ENCODE results near the gene PPP4R3B. TPM values are rescaled to one million over a fixed set of nuclear protein-coding genes. Genes with fewer than 3 reads are reported as not detected.
A peak's percentile ranks its signal among the peaks of the same experiment; 100 is the strongest.

Gene PPP4R3B
- total and polyA plus RNA-seq, 2 of the 13 experiments (the other 11 are each of a cell fraction or from before 2014, with no cell fraction given) = 24.2 to 53.0 TPM

GRCh38 chr2:55618275-55619055, 1.0 kb upstream of the PPP4R3B start (continued):
- TF ChIP-seq PHF8 (CRISPR knock-in tag; IDR thresholded peaks at IDR 0.05) = no peak; the same call in 1 of the 2 replicates
- TF ChIP-seq CSRNP1 (CRISPR knock-in tag; IDR thresholded peaks at IDR 0.05) = no peak
- TF ChIP-seq, protein P1, sequence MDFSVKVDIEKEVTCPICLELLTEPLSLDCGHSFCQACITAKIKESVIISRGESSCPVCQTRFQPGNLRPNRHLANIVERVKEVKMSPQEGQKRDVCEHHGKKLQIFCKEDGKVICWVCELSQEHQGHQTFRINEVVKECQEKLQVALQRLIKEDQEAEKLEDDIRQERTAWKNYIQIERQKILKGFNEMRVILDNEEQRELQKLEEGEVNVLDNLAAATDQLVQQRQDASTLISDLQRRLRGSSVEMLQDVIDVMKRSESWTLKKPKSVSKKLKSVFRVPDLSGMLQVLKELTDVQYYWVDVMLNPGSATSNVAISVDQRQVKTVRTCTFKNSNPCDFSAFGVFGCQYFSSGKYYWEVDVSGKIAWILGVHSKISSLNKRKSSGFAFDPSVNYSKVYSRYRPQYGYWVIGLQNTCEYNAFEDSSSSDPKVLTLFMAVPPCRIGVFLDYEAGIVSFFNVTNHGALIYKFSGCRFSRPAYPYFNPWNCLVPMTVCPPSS (IDR thresholded peaks at IDR 0.05) = no peak
- TF ChIP-seq HNF4A (CRISPR knock-in tag; IDR thresholded peaks at IDR 0.05) = no peak
- no peak for TF ChIP-seq SNAI1 (CRISPR knock-in tag; IDR thresholded peaks at IDR 0.05; ENCODE audit: borderline replicate concordance)
- no peak for TF ChIP-seq FOXA1 (IDR thresholded peaks at IDR 0.05)
- TF ChIP-seq FOXA1 (CRISPR knock-in tag; IDR thresholded peaks at IDR 0.05) = no peak
- TF ChIP-seq GABPA (IDR thresholded peaks at IDR 0.05; ENCODE audit: low read depth, low read length) = peak; percentile 24; the same call in 1 of the 2 replicates
- TF ChIP-seq GABPA (CRISPR knock-in tag; IDR thresholded peaks at IDR 0.05; ENCODE audit: low read depth) = peak; percentile 55
- no peak for TF ChIP-seq ZNF713 (CRISPR knock-in tag; IDR thresholded peaks at IDR 0.05)
- peak; percentile 67 for TF ChIP-seq KDM5A (IDR thresholded peaks at IDR 0.05; ENCODE audit: borderline replicate concordance, low read length)
- TF ChIP-seq, protein P2, sequence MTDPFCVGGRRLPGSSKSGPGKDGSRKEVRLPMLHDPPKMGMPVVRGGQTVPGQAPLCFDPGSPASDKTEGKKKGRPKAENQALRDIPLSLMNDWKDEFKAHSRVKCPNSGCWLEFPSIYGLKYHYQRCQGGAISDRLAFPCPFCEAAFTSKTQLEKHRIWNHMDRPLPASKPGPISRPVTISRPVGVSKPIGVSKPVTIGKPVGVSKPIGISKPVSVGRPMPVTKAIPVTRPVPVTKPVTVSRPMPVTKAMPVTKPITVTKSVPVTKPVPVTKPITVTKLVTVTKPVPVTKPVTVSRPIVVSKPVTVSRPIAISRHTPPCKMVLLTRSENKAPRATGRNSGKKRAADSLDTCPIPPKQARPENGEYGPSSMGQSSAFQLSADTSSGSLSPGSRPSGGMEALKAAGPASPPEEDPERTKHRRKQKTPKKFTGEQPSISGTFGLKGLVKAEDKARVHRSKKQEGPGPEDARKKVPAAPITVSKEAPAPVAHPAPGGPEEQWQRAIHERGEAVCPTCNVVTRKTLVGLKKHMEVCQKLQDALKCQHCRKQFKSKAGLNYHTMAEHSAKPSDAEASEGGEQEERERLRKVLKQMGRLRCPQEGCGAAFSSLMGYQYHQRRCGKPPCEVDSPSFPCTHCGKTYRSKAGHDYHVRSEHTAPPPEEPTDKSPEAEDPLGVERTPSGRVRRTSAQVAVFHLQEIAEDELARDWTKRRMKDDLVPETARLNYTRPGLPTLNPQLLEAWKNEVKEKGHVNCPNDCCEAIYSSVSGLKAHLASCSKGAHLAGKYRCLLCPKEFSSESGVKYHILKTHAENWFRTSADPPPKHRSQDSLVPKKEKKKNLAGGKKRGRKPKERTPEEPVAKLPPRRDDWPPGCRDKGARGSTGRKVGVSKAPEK (CRISPR knock-in tag; IDR thresholded peaks at IDR 0.05; ENCODE audit: borderline replicate concordance) = no peak
- TF ChIP-seq RARA (CRISPR knock-in tag; IDR thresholded peaks at IDR 0.05) = peak; percentile 9; the same call in 1 of the 2 replicates
- TF ChIP-seq RFXANK (CRISPR knock-in tag; IDR thresholded peaks at IDR 0.05) = no peak
- TF ChIP-seq, protein P3, sequence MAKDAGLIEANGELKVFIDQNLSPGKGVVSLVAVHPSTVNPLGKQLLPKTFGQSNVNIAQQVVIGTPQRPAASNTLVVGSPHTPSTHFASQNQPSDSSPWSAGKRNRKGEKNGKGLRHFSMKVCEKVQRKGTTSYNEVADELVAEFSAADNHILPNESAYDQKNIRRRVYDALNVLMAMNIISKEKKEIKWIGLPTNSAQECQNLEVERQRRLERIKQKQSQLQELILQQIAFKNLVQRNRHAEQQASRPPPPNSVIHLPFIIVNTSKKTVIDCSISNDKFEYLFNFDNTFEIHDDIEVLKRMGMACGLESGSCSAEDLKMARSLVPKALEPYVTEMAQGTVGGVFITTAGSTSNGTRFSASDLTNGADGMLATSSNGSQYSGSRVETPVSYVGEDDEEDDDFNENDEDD (CRISPR knock-in tag; IDR thresholded peaks at IDR 0.05; ENCODE audit: borderline replicate concordance) = peak; percentile 38; the same call in 1 of the 2 replicates
- TF ChIP-seq YEATS4 (CRISPR knock-in tag; IDR thresholded peaks at IDR 0.05; ENCODE audit: borderline replicate concordance) = peak; percentile 38
- TF ChIP-seq ZNF678 (CRISPR knock-in tag; IDR thresholded peaks at IDR 0.05) = no peak
- no peak for TF ChIP-seq ZFYVE20 (CRISPR knock-in tag; IDR thresholded peaks at IDR 0.05; ENCODE audit: borderline replicate concordance, low read depth)
- peak; percentile 55 for TF ChIP-seq SUZ12 (IDR thresholded peaks at IDR 0.05; ENCODE audit: low read depth, low read length)
- TF ChIP-seq, protein P4, sequence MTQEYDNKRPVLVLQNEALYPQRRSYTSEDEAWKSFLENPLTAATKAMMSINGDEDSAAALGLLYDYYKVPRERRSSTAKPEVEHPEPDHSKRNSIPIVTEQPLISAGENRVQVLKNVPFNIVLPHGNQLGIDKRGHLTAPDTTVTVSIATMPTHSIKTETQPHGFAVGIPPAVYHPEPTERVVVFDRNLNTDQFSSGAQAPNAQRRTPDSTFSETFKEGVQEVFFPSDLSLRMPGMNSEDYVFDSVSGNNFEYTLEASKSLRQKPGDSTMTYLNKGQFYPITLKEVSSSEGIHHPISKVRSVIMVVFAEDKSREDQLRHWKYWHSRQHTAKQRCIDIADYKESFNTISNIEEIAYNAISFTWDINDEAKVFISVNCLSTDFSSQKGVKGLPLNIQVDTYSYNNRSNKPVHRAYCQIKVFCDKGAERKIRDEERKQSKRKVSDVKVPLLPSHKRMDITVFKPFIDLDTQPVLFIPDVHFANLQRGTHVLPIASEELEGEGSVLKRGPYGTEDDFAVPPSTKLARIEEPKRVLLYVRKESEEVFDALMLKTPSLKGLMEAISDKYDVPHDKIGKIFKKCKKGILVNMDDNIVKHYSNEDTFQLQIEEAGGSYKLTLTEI (CRISPR knock-in tag; conservative IDR thresholded peaks at IDR 0.05) = no peak
- TF ChIP-seq ZNF589 (CRISPR knock-in tag; conservative IDR thresholded peaks at IDR 0.05) = no peak
